ENCODE data around the gene FBXL22. TPM values are rescaled to one million over a fixed set of nuclear protein-coding genes. Genes with fewer than 3 reads are reported as not detected.

FBXL22 gene
- total and polyA plus RNA-seq, 2 donors (not counting 1 experiment from before 2014, with no cell fraction given): 0.30 to 2.5 TPM

GRCh38 chr15:63554337-63554927 is 42.8 kb upstream of the FBXL22 start:
- Histone ChIP-seq H3K79me2 (ENCODE audit: control insufficient read depth, insufficient read depth, low read length) (peaks cover 53% of the 10 kb centered on the region), H3K36me3 (replicated peaks in 1 of 2; ENCODE audit: control extremely low read depth in 1 of 2, control insufficient read depth in 1 of 2, extremely low read depth in 1 of 2, insufficient read depth in 2 of 2, low read length in 1 of 2) (peaks cover 12 to 38% of the 10 kb centered on the region in 2 experiments)
- peak overlapping the region; percentile 6 for H3K27ac Mint-ChIP-seq

More at GRCh38 chr15:63554337-63554927, 42.8 kb upstream of the FBXL22 start:
- no peaks in the 10 kb centered on the region for H3K9me3 Mint-ChIP-seq (ENCODE audit: insufficient read depth)
- WGBS (ENCODE audit: insufficient coverage): no CpG with 5 or more reads among the region's 2 CpGs
- Histone ChIP-seq H3K4me1 (ENCODE audit: control insufficient read depth in 2 of 2, insufficient read depth in 2 of 2, low read length in 2 of 2) (no peaks in the 10 kb centered on the region), H3K4me2 (replicated peaks; ENCODE audit: low read depth, low read length, poor library complexity, severe bottlenecking) (no peak overlapping the region), H4K20me1 (ENCODE audit: control insufficient read depth, insufficient read depth, low read length, poor library complexity, severe bottlenecking) (peaks cover 7% of the 10 kb centered on the region), H3K9ac (ENCODE audit: low read length) (no peak overlapping the region), H2AFZ (ENCODE audit: insufficient read depth, low read depth, low read length, poor library complexity, severe bottlenecking) (no peak overlapping the region), H3K4me3 (ENCODE audit: control extremely low read depth in 1 of 5, extremely low read depth in 1 of 5, insufficient read depth in 1 of 5, low read depth in 2 of 5, low read length in 4 of 5) (no peak overlapping the region), H3K9me3 (ENCODE audit: control extremely low read depth in 1 of 3, control insufficient read depth in 2 of 3, insufficient read depth in 1 of 3, low read length in 2 of 3) (peaks cover 0 to 1% (median 0%) of the 10 kb centered on the region in 3 donors), H3K27me3 (replicated peaks in 1 of 4; ENCODE audit: control extremely low read depth in 1 of 4, control insufficient read depth in 3 of 4, insufficient read depth in 4 of 4, low read length in 3 of 4) (no peaks in the 10 kb centered on the region), H3K27ac (ENCODE audit: low read length in 2 of 2) (peak overlapping the region in 1 of 2 donors; percentile 56)
- ChIA-PET POLR2A (no interaction called here), CTCF (interaction anchor here (0.8 to 2.4 kb wide), 5 partner anchors 10 to 87 kb away, joined by 3 to 21 read pairs (median 4); no protein-coding TSS in a partner anchor)
- H3K27me3 Mint-ChIP-seq: no peaks in the 10 kb centered on the region
- no peak overlapping the region for H3K4me3 Mint-ChIP-seq
- H3K4me1 Mint-ChIP-seq: peaks cover 14% of the 10 kb centered on the region
- DNase-seq (no peak), ATAC-seq (ENCODE audit: low read depth) (no peak)
- TF ChIP-seq CTCF (IDR thresholded peaks at IDR 0.05) (no peak), EZH2 (IDR thresholded peaks at IDR 0.05; ENCODE audit: borderline replicate concordance, insufficient read depth, low read depth, low read length, poor library complexity, severe bottlenecking) (no peak)
- intact Hi-C loops (cut with micrococcal nuclease): no loop called here
